B cell (primary cell): ENCODE results near the gene OMA1. TPM values are rescaled to one million over a fixed set of nuclear protein-coding genes. Genes with fewer than 3 reads are reported as not detected.

Source experiments
- ATAC-seq: fragments of 200-7000 bp; cut with Tn5 transposase; one replicate; pipeline ENCODE4 v1.10.0; 2021; ENCODE audit warnings: low read depth, mild to moderate bottlenecking, moderate number of reproducible peaks, moderate library complexity
- CTCF ChIA-PET: fragments of 350-600 bp; sonication (Branson Sonifier 250); formaldehyde crosslinking; loops from one replicate; lab custom pipeline; 2021; ENCODE audit warnings: antibody characterized with exemption, inconsistent platforms; lab: Charles Lee
- POLR2A ChIA-PET: fragments of 350-600 bp; sonication (Branson Sonifier 250); formaldehyde crosslinking; loops from one replicate; lab custom pipeline; 2021; ENCODE audit warnings: antibody characterized with exemption; lab: Charles Lee
- DNase-seq: peaks from one replicate; pipeline ENCODE4 v3.0.0; 2013
- H2AFZ ChIP-seq: 2 replicates; pipeline ENCODE4 v1.6.1; 2012; ENCODE audit warnings: mild to moderate bottlenecking, low read depth, low read length; ENCODE audit not compliant: insufficient read depth, poor library complexity, severe bottlenecking
- H3K27ac ChIP-seq, 2 donors: 1 replicate in 1 of 2; 2 replicates in 1 of 2; pipeline ENCODE4 v1.5.1; 2012 to 2013; ENCODE audit warnings: low read length in 2 of 2, mild to moderate bottlenecking in 2 of 2, moderate library complexity in 1 of 2
- H3K27me3 ChIP-seq, 4 experiments: fragments of 200-600 bp in 1 of 4; sonication (generic) in 1 of 4; replicated peaks in 1 of 4; 1 replicate in 2 of 4; 2 replicates in 2 of 4; pipeline versions ENCODE4 v1.6.1 to v1.7.0; 2013 to 2016; ENCODE audit warnings: low read length in 3 of 4, mild to moderate bottlenecking in 2 of 4, mixed read lengths in 1 of 4, moderate library complexity in 1 of 4; ENCODE audit not compliant: insufficient read depth in 4 of 4, control insufficient read depth in 3 of 4; ENCODE audit errors: control extremely low read depth in 1 of 4
- H3K36me3 ChIP-seq, 2 experiments: replicated peaks in 1 of 2; 1 replicate in 1 of 2; 2 replicates in 1 of 2; pipeline versions ENCODE4 v1.6.1 to v1.7.1; 2013; ENCODE audit warnings: low read length in 1 of 2; ENCODE audit not compliant: insufficient read depth in 2 of 2, control insufficient read depth in 1 of 2; ENCODE audit errors: control extremely low read depth in 1 of 2, extremely low read depth in 1 of 2
- H3K4me1 ChIP-seq, 2 donors: fragments of 200-600 bp in 1 of 2; sonication (generic) in 1 of 2; 1 replicate in 1 of 2; 2 replicates in 1 of 2; pipeline versions ENCODE4 v1.5.1 to v1.6.1; 2013 to 2017; ENCODE audit warnings: low read length in 2 of 2; ENCODE audit not compliant: control insufficient read depth in 2 of 2, insufficient read depth in 2 of 2
- H3K4me2 ChIP-seq: replicated peaks from 2 replicates; pipeline ENCODE3; 2012; ENCODE audit warnings: mild to moderate bottlenecking, low read depth, low read length; ENCODE audit not compliant: poor library complexity, severe bottlenecking
- H3K4me3 ChIP-seq, 5 experiments: fragments of 200-600 bp in 1 of 5; sonication (generic) in 1 of 5; 1 replicate in 3 of 5; 2 replicates in 2 of 5; pipeline versions ENCODE4 v1.5.1 to v1.7.0; 2011 to 2016; ENCODE audit warnings: low read length in 4 of 5, mild to moderate bottlenecking in 4 of 5, low read depth in 2 of 5, control low read depth in 1 of 5, moderate library complexity in 1 of 5; ENCODE audit not compliant: insufficient read depth in 1 of 5; ENCODE audit errors: control extremely low read depth in 1 of 5, extremely low read depth in 1 of 5
- H3K79me2 ChIP-seq: fragments of 200-600 bp; sonication (generic); one replicate; pipeline ENCODE4 v1.6.0; 2016; ENCODE audit warnings: low read length; ENCODE audit not compliant: control insufficient read depth, insufficient read depth
- H3K9ac ChIP-seq: fragments of 200-600 bp; sonication (generic); 2 replicates; pipeline ENCODE4 v1.6.1; 2017; ENCODE audit warnings: mild to moderate bottlenecking, low read length, moderate library complexity
- H3K9me3 ChIP-seq, 3 donors: one replicate each; pipeline versions ENCODE4 v1.6.1 to v1.7.1; 2013; ENCODE audit warnings: low read length in 2 of 3; ENCODE audit not compliant: control insufficient read depth in 2 of 3, insufficient read depth in 1 of 3; ENCODE audit errors: control extremely low read depth in 1 of 3
- H4K20me1 ChIP-seq: 2 replicates; pipeline ENCODE4 v1.6.0; 2012; ENCODE audit warnings: mild to moderate bottlenecking, low read length; ENCODE audit not compliant: insufficient read depth, control insufficient read depth, poor library complexity, severe bottlenecking
- H3K27ac Mint-ChIP-seq: one replicate; pipeline ENCODE4 v1.8.0; 2021; ENCODE audit warnings: mixed read lengths
- H3K27me3 Mint-ChIP-seq: one replicate; pipeline ENCODE4 v1.8.0; 2021; ENCODE audit warnings: mixed read lengths
- H3K4me1 Mint-ChIP-seq: one replicate; pipeline ENCODE4 v1.8.0; 2021; ENCODE audit warnings: mixed read lengths
- H3K4me3 Mint-ChIP-seq: one replicate; pipeline ENCODE4 v1.8.0; 2021; ENCODE audit warnings: mixed read lengths
- H3K9me3 Mint-ChIP-seq: one replicate; pipeline ENCODE4 v1.8.0; 2022; ENCODE audit warnings: mixed read lengths; ENCODE audit not compliant: insufficient read depth
- EZH2 ChIP-seq: IDR thresholded peaks from 2 replicates; pipeline ENCODE4 v1.6.1; 2012; ENCODE audit warnings: borderline replicate concordance, low read depth, mild to moderate bottlenecking, moderate library complexity, low read length; ENCODE audit not compliant: insufficient read depth, poor library complexity, severe bottlenecking
- WGBS: methylation state at CpG from one replicate; pipeline ENCODE4 v1.1.5; 2013; ENCODE audit warnings: missing lambda C conversion rate; ENCODE audit not compliant: insufficient coverage; 5-methylcytosine and 5-hydroxymethylcytosine counted together
- intact Hi-C: fragments of 100-400 bp; cut with micrococcal nuclease; formaldehyde crosslinking; loops from one replicate; pipeline ENCODE4 v1.10.0; 2022
- polyA plus RNA-seq: library from polyadenylated mRNA; depleted of rRNA; stranded (reverse); fragments of >200 nt; gene quantifications from 2 replicates; pipeline ENCODE4 v1.2.3, GENCODE V29; 2012
- total RNA-seq, 2 donors: library from RNA; stranded (reverse); fragments of 120-200 nt in 1 of 2; gene quantifications; 1 replicate in 1 of 2; 2 replicates in 1 of 2; pipeline versions ENCODE4 v1.2.3 to v1.2.4, GENCODE V29; 2013 to 2022
- TF ChIP-seq, protein P1 (sequence below): fragments of 200-600 bp; IDR thresholded peaks from one replicate; pipeline ENCODE4 v1.8.0; 2022; ENCODE audit warnings: antibody characterized with exemption, mild to moderate bottlenecking

OMA1 gene
- total and polyA plus RNA-seq, 2 donors (not counting 1 experiment from before 2014, with no cell fraction given), result 22.8 to 67.5 TPM

DNA sequence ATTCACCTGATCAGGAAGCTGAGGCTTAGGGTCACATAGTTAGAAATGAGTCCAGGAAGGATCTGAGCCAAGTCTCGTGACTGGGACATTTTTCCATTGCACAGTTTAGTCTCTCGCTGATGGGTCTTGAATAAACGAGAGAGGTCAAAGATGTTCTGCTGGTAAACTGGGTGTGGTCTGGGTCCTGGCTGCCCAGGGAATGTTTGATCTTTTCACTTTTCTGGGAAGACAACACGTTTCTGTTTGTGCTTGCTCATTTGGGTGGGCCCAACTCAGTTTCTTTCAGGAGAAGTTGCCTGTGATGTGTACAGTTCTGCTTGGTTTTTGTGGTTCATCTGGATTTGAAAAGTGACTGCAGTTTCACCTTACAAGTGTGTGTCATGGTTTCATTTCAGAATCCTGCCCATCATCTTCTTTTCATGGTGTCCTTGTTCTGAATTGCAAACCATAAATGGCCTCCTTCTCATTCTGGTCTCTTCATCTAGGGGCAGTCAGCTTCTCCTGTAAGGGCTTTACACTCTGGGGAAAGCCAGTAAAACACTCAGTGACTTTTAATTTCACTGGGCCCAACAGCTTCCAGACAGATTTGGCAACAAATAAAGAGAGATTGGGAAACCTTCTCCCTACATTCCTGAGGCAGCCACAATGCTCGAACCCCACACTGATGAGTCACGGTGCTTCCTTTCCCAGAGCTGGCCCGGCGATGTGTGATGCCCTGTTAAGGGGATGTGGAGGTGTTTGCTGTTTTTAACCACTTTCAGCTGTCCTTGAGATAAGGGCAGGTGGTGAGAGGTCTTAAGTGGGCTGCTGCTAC is 37.8 kb upstream of the OMA1 start:
- Histone ChIP-seq H4K20me1 (no peaks in the 10 kb centered on the region), H3K27ac (no peak overlapping the region), H3K27me3 (peaks cover 0 to 14% (median 7%) of the 10 kb centered on the region in 4 experiments), H3K4me2 (no peak overlapping the region), H3K9me3 (no peaks in the 10 kb centered on the region), H3K79me2 (no peaks in the 10 kb centered on the region), H3K36me3 (no peaks in the 10 kb centered on the region), H3K4me1 (no peaks in the 10 kb centered on the region), H2AFZ (no peak overlapping the region), H3K4me3 (no peak overlapping the region), H3K9ac (no peak overlapping the region)
- no peak overlapping the region for H3K27ac Mint-ChIP-seq
- DNase-seq, result no peak
- ATAC-seq, result no peak
- ChIA-PET POLR2A (no interaction called here), CTCF (no interaction called here)
- H3K9me3 Mint-ChIP-seq, result no peaks in the 10 kb centered on the region
- H3K4me3 Mint-ChIP-seq, result no peak overlapping the region
- TF ChIP-seq EZH2, result no peak
- TF ChIP-seq, protein P1, sequence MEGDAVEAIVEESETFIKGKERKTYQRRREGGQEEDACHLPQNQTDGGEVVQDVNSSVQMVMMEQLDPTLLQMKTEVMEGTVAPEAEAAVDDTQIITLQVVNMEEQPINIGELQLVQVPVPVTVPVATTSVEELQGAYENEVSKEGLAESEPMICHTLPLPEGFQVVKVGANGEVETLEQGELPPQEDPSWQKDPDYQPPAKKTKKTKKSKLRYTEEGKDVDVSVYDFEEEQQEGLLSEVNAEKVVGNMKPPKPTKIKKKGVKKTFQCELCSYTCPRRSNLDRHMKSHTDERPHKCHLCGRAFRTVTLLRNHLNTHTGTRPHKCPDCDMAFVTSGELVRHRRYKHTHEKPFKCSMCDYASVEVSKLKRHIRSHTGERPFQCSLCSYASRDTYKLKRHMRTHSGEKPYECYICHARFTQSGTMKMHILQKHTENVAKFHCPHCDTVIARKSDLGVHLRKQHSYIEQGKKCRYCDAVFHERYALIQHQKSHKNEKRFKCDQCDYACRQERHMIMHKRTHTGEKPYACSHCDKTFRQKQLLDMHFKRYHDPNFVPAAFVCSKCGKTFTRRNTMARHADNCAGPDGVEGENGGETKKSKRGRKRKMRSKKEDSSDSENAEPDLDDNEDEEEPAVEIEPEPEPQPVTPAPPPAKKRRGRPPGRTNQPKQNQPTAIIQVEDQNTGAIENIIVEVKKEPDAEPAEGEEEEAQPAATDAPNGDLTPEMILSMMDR, result no peak
- WGBS, result 73% methylated on average over 4 of the region's 8 CpGs
- peaks cover 7% of the 10 kb centered on the region for H3K4me1 Mint-ChIP-seq
- intact Hi-C loops, result no loop called here
- peaks cover 39% of the 10 kb centered on the region for H3K27me3 Mint-ChIP-seq

DNA sequence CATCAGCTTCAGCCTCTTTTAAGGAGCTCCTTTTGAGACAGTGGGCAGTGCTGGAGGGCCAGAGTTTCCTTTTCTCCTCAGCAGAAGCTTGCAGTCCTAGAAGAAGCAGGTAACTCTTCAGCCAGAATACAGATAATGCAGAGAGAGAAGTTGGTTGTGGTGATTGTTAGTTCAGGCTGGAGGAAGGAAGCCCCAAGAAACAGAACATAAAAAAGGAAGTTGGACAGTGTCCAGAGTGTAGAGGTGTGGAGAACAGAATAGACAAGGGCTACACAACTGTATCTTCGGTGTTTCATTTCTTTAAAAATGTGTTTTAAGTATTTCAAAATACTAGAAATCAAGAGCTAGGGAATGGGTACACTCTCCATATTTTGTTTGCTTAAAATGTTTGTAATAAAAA is 37.0 kb upstream of the OMA1 start:
- no peak for ATAC-seq

More for the DNA sequence above, 37.0 kb upstream of the OMA1 start:
- no peak for DNase-seq
- Histone ChIP-seq H3K27ac (no peak overlapping the region), H3K4me1 (no peaks in the 10 kb centered on the region), H2AFZ (no peak overlapping the region), H3K4me3 (no peak overlapping the region), H3K4me2 (no peak overlapping the region), H3K27me3 (peaks cover 0 to 17% (median 7%) of the 10 kb centered on the region in 4 experiments), H3K36me3 (no peaks in the 10 kb centered on the region), H3K9ac (no peak overlapping the region), H3K9me3 (no peaks in the 10 kb centered on the region), H3K79me2 (no peaks in the 10 kb centered on the region), H4K20me1 (no peaks in the 10 kb centered on the region)
- POLR2A ChIA-PET, result no interaction called here
- H3K27ac Mint-ChIP-seq, result no peak overlapping the region
- CTCF ChIA-PET, result no interaction called here
- peaks cover 7% of the 10 kb centered on the region for H3K4me1 Mint-ChIP-seq
- no peaks in the 10 kb centered on the region for H3K9me3 Mint-ChIP-seq
- no peak overlapping the region for H3K4me3 Mint-ChIP-seq
- no peak for TF ChIP-seq EZH2
- TF ChIP-seq, protein P1, result no peak
- intact Hi-C loops, result no loop called here
- H3K27me3 Mint-ChIP-seq, result peaks cover 37% of the 10 kb centered on the region
- no CpG with 5 or more reads among the region's 1 CpG for WGBS
